B cell (primary cell): ENCODE data around the gene WDFY2.

Experiments
- EZH2 ChIP-seq: IDR thresholded peaks from 2 replicates; pipeline ENCODE4 v1.6.1; 2012; ENCODE audit warnings: borderline replicate concordance, low read depth, mild to moderate bottlenecking, moderate library complexity, low read length; ENCODE audit not compliant: insufficient read depth, poor library complexity, severe bottlenecking
- TF ChIP-seq, protein P1 (sequence below): fragments of 200-600 bp; IDR thresholded peaks from one replicate; pipeline ENCODE4 v1.8.0; 2022; ENCODE audit warnings: antibody characterized with exemption, mild to moderate bottlenecking

DNA sequence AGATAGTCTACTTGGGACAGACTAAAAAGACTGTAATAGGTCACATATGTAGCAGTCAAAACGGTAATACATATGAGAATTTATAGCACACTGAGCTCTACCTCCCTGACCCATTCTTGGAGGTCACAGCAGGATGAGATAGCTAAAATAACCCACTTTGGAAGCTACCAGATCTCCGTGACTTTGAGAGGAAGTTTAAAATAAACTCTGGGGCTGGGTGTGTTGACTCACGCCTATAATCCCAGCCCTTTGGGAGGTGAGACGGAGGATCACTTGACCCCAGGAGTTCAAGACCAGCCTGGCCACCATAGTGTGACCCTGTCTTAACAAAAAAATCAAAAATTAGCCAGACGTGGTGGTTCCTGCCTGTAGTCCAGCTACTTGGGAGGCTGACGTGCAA is 174.4 kb downstream of the WDFY2 start:
- no peak for TF ChIP-seq EZH2
- TF ChIP-seq, protein P1, sequence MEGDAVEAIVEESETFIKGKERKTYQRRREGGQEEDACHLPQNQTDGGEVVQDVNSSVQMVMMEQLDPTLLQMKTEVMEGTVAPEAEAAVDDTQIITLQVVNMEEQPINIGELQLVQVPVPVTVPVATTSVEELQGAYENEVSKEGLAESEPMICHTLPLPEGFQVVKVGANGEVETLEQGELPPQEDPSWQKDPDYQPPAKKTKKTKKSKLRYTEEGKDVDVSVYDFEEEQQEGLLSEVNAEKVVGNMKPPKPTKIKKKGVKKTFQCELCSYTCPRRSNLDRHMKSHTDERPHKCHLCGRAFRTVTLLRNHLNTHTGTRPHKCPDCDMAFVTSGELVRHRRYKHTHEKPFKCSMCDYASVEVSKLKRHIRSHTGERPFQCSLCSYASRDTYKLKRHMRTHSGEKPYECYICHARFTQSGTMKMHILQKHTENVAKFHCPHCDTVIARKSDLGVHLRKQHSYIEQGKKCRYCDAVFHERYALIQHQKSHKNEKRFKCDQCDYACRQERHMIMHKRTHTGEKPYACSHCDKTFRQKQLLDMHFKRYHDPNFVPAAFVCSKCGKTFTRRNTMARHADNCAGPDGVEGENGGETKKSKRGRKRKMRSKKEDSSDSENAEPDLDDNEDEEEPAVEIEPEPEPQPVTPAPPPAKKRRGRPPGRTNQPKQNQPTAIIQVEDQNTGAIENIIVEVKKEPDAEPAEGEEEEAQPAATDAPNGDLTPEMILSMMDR = no peak
